HG03108 (cell line): Measurements from ENCODE around the gene CADM4.
"Not testable (repeated sequence)": the region's sequence is repeated elsewhere in the genome, so short reads cannot be mapped to it uniquely, and the experiment has no call there.

Source experiments
- ATAC-seq: cut with Tn5 transposase; IDR thresholded peaks from one replicate; pipeline ENCODE4 v1.9.1; 2021; ENCODE audit warnings: moderate library complexity; ENCODE audit not compliant: unreplicated experiment

CADM4 gene

DNA sequence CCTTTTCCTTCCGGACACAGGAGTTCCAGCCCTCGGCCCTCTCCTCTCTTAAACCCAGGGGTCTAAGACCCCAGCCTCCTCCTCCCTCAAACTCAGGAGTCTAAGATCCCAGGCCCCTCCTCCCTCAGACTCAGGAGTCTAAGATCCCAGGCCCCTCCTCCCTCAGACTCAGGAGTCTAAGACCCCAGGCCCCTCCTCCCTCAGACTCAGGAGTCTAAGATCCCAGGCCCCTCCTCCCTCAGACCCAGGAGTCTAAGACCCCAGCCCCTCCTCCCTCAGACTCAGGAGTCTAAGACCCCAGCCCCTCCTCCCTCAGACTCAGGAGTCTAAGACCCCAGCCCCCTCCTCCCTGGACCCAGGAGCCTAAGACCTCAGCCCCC lies 4.1 kb downstream of the CADM4 start:
- ATAC-seq = not testable (repeated sequence)

DNA sequence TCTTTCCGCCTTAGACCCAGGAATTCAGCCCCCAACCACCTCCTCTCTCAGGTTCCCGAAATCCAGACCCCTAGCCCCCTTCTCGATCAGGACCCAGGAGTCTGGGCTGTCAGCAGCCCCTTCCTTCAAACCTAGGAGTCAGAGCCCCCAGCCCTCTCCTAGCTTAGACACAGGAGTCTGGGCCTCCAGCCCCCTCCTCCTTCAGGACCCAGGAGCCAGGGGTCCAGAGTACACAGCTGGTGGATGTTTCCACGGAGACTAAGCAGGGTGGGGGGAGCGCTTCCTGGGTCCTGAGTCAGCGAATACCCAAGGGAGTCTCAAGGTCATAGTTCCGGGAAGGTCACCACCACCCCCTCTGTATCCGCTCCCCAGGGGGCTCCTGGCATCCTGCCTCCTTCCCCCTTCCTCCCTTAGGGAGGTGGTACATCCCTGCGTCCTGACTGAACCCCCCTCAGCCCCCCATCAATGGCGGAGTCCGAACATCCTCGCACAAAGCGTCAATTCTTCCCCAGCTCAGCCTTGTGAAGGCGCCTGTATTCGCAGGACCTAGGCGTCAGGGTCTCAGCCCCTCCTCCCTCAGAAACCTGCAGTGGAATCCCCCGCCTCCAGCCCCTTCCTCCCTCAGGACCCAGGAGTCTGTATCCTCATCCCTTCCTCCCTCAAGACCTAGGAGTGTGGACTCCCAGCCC lies 4.6 kb downstream of the CADM4 start:
- no peak for ATAC-seq

DNA sequence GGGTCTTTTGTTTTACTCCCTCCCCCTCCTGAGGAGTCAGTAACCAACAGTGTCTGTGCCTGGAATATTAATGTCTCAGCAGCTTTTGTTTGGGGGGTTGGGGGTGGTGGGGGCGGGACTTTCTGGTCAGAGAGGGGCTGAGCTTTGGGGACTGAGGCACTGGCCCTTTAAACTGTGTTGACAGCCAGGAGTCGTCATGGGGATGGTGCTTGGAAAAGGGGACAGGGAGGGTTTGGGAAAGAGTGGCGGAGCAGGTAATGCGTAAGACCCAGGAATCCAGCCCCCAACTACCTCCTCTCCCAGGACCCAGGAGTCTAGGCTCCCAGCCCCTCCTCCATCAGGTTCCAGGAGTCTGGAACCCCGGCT lies 5.2 kb downstream of the CADM4 start:
- ATAC-seq = no peak

DNA sequence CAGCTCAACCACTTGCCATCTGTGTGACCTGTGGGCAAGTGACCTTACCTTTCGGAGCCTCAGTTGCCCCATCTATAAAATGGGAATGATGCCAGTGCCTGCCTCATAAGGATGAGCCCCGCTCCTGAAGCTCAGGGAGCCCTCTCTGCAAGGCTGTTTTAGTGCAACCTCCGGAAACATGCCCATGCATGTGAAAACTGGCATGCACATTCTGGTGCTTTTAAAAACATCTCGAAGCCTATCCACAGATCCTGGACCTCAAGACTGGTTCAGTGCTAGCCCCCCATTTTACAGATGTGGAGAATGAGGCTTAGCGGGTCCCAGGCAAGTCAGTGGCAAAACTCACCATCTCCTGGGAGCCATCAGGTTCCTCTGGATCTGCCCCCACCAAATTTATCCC lies 5.6 kb downstream of the CADM4 start:
- no peak for ATAC-seq

DNA sequence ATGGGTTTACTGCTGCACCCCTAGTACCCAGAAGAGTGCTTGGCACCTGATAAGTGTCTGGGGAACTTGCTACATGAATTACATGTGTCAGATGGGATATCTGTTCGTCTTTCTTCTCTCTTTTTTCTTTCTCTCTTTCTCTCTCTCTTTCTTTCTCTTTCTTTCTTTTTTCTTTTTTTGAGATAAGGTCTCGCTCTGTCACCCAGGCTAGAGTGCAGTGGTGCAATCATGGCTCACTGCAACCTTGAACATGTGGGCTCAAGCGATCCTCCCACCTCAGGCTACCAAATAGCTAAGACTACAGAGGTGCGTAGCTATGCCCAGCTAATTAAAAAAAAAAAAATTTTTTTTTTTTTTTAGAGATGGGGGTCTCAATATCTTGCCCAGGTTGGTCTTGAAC lies 6.1 kb downstream of the CADM4 start:
- no peak for ATAC-seq

DNA sequence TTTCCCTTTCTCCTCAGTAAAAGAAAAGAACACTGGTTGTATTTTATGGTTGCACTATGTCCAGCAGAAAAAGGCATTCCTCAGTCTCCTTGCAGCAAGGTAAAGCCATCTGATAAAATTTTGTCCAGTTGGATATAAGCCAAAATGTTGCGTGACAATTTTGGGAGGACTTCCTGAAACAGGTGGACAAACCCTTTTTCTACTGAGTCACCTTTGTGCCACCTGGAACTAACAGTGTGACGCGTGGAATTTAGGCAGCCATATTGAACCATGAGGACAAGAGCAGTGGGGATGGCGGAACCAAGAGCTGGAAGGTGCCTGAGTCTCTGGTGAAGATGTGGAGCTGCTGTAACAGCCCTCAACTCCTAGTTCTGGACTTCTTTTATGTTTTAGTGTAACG lies 8.2 kb downstream of the CADM4 start:
- no peak for ATAC-seq

DNA sequence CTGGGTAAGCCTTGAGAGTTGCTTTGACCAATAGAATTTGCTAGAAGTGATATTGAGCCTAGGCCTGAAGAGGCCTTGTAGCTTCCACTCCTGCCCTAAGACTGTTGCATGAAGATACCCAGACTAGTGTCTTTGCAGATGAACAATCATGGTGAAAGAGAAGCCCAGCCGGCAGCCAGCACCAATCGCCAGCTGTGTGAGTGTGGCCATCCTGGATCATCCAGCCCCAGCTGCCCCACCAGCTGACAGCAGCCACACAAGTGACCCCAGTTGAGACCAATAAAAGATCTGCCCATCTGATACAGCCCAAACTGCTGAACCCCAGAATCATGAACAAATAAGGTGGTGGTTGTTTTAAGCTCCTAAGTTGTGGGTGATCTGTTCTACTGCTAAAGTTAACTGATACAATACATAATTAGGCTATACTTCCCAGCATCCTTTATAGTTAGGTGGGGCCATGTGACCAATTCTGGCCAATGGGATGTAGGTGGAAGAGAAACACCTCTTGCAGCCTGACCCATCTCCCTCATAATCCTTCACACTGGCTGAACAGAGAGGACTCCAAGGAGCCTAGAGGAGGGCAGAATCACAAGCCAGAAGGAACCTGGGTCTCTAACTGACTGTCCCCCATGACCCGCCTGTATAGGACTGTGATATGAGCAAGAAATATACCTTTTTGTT lies 10.9 kb downstream of the CADM4 start:
- ATAC-seq = no peak

DNA sequence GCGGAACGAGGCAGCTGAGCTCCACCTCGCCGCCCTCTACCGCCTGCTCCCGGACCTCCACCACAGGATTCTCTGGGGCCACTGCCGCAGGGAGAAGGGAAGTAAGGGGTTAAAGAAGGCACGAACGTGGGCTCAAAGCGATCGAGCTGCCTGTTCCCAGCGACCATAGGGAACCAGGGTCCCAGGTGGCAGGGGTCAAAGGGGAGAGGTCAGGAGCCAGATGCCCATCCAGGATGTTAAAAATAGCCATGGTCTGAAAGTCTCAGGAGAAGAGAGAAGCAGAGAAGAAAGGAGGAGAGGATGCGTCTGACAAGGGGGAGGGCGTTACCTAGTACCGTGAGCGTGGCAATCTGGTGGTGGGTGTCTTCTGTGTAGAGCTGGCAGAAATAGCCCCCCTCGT lies 12.8 kb downstream of the CADM4 start:
- ATAC-seq = no peak

DNA sequence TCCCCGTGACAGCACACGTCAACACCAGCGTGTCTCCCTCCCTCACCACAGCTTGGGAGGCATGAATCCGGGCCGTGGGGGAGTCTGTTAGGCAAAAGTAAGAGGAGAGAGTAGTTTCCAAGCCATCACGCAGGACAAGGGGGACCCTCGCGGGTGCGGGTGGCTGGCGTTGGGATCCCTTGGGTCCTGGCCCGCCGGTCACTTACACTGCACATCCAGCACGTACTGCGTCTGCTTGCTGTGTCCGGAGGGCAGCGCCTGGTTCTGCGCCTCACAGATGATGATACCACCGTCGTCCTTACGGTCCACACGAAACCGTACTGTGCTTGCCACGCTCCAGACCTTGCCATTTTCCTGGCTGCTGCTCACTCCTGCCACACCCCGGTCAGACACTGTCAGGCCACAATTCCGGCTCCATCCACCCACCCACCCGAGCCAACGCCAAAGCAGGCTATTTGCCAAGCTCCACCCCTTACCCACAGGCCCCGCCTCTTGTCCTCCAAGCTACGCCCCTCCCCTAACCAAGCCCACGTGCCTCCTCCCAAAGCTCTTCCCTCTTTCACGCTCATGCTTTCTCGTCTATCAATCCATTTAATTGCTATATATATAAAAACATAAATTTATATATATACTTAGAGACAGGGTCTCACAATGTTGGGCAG lies 13.6 kb downstream of the CADM4 start:
- no peak for ATAC-seq

DNA sequence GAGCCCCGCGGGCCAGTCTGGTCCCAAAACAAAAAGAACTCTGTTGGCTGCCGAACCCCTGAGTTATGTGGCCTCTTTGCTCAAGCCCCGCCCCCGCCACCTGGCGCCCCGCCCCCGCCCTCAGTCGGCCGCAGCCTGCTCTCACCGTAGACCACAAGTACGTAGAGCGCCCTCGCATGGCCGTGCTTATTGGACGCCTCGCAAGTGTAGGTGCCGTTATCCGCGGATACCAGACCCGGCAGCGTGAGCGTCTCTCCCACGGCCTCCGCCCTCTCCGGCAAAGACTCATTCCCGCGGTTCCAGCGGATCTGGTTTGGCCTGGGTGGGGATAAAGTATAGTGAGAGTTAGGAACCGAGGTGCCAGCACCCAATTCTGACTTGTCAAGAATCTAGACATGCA lies 14.7 kb downstream of the CADM4 start:
- ATAC-seq = no peak

DNA sequence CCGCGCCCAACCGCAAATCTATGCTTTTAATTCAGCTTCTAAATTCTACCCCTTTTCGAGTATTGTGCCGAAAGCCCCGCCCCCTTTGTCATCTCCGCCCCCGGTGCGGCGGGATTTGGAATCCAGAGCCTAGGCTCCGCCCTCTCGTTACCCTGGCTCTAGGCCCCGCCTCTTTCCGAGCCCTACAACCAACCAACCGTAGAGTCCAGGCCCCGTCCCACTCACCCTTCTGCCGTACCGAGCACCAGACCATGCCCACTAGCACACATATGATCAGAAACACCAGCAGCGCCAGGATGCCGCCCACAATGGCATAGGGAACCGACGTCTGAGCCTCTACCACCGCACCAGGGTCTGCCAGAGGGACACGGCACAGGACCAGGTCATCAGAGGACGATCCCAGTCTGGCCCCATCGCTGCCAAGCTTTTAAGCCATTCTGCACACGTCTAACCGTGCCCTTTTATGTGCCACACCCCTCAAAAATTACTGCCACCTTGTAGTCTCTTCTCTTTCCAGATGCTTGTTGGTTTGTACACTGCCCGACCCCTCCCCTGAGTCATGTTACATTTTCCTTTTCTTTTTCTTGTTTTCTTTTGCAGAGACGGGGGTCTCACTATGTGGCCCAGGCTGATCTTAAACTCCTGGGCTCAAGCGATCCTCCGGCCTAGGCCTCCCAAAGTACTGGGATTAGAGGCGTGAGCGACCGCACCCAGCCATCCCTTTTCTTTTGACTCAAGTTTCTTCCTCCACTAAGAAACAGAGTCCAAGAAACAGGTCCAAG lies 15.6 kb downstream of the CADM4 start:
- no peak for ATAC-seq

DNA sequence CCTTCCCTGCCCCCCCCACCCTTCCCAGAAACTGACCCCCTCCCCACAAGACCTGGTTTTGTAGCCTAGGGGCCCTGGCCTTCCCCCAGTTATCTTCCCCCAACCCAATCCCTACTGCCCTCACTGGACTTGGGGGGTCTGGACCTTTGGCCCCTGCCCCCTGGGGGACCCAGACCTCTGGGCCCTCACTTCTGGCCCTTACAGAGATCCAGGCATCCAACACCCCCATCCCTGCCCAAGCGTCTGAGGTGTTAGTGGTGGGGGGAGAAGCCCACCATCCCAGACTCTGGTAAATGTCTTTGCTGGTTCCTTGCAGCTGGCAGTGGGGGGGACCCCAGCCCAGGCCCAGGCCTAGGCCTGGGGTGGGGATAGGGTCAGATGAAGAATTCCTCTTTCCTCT lies 16.7 kb downstream of the CADM4 start:
- ATAC-seq = no peak

DNA sequence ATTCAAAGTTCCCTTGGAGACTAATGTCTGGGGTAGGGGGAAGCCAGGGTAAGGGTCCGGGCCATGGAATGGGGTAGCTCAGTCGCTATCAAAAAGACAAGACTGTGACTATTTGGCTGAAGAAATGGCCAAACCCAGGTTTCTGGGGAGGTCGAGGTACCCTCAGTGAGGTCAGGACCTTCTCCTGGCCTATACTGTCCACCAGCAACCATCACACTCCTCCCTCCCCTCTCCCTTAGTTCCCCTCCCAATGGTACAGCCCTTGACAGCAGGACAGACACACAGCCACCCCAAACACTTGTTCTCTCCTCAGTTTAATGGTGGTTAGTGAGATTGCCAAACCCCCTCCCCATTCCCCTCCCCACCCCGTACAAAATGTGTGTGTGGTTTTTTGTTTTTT lies 17.6 kb downstream of the CADM4 start:
- no peak for ATAC-seq

DNA sequence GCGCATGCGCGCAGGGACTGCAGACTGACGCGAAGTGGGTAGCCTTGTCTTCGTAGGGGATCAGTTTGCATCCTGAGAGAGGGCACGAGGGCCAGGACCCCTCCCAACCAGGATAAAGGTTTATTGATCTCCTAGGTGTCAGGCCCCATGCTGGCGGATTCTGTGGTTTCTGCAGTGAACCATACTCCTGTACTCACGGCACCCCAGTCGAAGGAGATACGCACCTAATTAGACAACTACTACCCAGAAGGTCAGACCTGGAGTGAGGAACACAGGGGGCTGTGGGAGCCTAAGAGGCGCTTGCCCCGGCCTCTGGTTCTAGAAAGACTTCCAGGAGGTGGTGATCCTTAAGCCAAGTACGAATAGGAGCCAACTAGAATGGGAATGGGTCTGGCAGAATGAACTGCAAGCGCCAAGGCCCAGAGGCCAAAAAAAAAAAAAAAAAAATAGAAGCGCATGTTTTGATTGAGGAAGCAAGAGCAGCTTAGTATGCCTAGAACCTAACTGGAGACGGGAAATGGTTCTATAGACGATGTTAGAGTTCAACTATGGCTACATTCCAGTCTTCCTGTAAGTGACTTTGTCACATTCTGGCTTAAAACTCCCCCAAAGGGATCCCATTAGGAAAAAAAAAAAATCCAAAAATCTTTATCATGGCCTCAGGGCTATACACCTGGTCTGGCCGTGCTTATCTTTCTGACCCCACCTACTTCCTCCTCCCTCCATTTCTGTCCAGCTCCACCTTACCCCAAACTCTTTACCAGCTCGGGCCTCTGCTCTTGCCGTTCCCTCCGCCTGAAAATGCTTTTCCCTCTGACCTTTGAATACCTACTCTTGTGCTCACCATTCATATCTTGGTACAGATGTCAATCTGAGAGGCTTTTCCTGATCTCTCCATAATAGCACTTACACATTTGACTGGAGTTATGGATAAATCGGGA lies 19.3 kb downstream of the CADM4 start:
- peak; percentile 2 for ATAC-seq

DNA sequence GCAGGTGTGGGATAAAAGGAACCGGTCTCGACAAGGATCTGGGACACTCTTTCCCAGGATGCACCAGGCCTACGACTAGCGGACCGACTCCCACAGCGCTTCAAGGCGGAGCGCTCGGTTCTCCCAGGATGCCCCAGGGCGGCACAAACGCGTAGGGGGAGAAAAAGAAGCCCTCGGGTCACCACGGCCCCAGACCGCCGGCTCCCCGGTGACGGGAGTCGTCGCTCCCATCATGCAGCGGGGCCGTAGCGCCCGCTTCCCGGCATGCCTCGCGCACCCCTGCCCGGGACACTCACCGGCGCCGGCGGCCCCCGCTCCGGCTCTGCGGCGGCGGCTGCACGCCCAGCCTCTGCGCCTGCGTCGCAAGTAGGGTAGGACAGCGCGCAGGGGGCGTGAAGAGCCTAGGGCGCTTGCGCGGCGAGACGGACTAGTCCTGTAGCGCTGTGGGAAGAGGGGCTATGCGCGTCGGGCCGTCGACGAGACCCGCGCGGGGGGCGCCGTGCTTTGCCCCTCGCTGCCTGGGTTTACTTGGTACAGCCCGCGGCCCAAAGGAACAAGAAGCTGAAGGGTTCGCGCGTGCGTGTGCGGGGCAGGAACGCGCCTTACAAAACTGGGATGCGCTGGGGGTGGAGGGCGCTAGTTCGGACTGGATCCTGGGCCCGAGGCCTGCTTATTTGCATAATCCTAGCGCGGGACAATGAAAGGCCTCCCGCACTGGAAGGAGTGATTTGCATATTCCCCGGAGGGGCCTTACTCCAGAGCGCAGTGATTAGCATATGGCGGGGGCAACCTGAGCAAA lies 20.2 kb downstream of the CADM4 start, which contains the start of gene ZNF428:
Gene ZNF428 (minus strand): TSS at position 368 of the 799 bp plus-strand sequence. CDS start 5,325 bp downstream, outside the sequence.
- peak; percentile 63 for ATAC-seq

DNA sequence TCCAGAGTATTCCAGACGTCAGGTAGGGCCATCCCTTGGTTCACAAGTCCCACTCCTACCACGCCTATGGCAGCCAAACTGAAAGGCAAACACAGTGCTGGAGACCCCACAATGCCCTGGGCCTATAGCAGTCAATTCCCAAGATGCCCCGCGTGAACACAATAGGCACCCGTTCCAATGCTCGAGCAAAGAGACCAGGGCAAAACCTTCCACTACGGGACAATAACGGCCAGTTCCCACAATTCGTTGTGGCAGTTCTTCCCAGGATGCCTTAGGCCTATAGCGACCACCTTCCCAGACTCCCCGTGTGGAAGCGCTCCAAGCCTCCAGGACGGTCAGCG lies 20.8 kb downstream of the CADM4 start:
- peak; percentile 19 for ATAC-seq

DNA sequence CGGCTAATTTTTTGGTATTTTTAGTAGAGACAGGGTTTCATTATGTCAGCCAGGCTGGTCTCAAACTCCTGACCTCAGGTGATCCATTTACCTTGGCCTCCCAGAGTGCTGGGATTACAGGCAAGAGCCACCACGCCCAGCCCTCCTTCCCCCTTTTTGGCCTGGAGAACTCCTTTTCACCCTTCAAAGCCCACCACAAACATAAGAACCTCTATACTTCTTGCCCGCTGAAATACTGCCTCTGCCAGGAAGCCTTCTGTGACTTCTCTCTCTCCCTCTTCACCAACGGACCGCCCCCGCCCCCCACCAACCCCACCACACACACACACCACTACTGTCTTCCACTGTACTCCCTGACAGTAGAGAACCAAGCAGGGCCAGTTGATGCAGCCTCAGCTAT lies 22.7 kb downstream of the CADM4 start:
- ATAC-seq = no peak

DNA sequence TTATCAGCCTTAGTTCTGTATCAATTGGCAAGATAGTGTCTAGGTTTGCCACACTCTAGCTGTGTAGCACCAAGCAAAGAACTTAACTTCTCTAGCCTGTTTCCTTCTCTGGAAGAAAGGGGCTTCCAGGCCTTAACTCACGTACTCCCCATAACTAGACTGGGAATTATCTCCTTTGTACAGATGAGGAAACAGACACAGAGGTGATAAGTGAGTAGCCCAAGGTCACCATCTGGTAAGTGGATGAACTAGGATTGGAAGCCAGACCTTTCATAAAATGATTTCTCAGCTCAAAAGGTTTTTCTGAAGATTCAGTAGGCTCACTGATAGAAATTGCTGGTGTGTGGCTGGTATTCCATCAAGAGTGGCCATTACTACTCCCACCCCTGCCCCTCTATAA lies 23.3 kb downstream of the CADM4 start:
- ATAC-seq = no peak

DNA sequence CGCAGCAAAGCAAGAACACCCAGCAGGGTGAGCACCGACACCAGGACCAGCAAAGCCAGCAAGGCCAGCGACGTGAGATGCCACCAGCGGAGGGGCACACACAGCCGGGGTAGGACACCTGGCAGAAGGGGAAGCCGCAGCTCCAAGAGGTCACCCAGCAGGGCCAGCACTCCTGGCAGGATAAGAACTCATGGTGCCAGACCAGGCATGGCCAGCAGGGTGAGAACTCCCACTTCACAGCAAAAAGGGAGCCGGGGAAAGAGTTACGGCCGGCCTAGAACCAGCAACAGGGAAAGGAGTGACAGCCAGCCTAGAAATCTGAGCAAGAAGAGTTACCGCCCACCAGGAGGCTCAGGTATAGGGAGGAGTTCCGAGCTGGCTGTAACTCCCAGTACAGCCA lies 27.3 kb downstream of the CADM4 start:
- ATAC-seq = no peak

DNA sequence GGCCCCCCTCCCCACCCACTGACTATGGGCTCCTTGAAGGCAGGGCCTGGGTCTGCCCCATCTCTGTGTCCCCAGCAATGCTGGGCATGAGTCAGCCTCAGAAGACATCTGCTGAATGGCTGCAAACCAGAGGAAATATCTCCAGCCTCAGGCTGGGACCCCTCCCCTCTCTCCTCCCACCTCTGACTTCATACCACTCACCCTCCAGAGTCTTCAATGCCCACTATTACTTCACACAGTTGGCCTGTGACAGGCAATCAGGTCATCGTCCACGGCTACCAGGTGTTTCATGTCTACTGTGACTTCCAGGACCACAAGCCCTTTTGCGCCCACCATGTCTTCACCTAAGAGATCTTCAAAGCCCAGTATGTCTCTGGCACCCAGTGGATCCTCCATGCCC lies 27.9 kb downstream of the CADM4 start, which contains the start of gene SRRM5:
Gene SRRM5 (plus strand): TSS at position 301 of the 400 bp plus-strand sequence. CDS start 34 bp downstream, at position 335.
- no peak for ATAC-seq
